Keratinocyte (primary cell): ENCODE data around the gene SUSD4. TPM values are rescaled to one million over a fixed set of nuclear protein-coding genes. Genes with fewer than 3 reads are reported as not detected.

ENCODE experiments used
- DNase-seq: peaks from one replicate; pipeline ENCODE4 v3.0.0-alpha.2; 2011; ENCODE audit warnings: low read depth, missing footprints, low spot score
- FAIRE-seq: peaks from 2 replicates; lab custom pipeline; 2011; peaks lifted over from hg19 to GRCh38; lab: Jason Lieb, UNC
- H2AFZ ChIP-seq: 2 replicates; pipeline ENCODE4 v1.6.0; 2012; ENCODE audit warnings: low read length, control low read depth, inconsistent platforms; ENCODE audit not compliant: control insufficient read depth
- H3K27ac ChIP-seq: 2 replicates; pipeline ENCODE4 v1.5.1; 2011; ENCODE audit warnings: low read length; ENCODE audit not compliant: control insufficient read depth, insufficient read depth
- H3K27me3 ChIP-seq: 3 replicates; pipeline ENCODE4 v1.6.0; 2011; ENCODE audit warnings: low read length; ENCODE audit not compliant: control insufficient read depth, insufficient read depth; ENCODE audit errors: extremely low read depth
- H3K36me3 ChIP-seq, 2 experiments: 2 replicates in 1 of 2; 3 replicates in 1 of 2; pipeline ENCODE4 v1.5.1; 2011; ENCODE audit warnings: low read length in 2 of 2, mild to moderate bottlenecking in 1 of 2; ENCODE audit not compliant: control insufficient read depth in 2 of 2, insufficient read depth in 2 of 2; ENCODE audit errors: extremely low read depth in 1 of 2
- H3K4me1 ChIP-seq: 3 replicates; pipeline ENCODE4 v1.5.1; 2011; ENCODE audit warnings: low read length; ENCODE audit not compliant: control insufficient read depth, insufficient read depth; ENCODE audit errors: extremely low read depth
- H3K4me2 ChIP-seq: 3 replicates; pipeline ENCODE4 v1.6.0; 2011; ENCODE audit warnings: low read depth, low read length; ENCODE audit not compliant: control insufficient read depth, insufficient read depth; ENCODE audit errors: extremely low read depth
- H3K4me3 ChIP-seq, 3 experiments: fragments of 200-600 bp in 1 of 3; sonication (generic) in 1 of 3; 2 replicates in 2 of 3; 3 replicates in 1 of 3; pipeline ENCODE4 v1.5.1; 2011 to 2016; ENCODE audit warnings: low read length in 3 of 3, mild to moderate bottlenecking in 3 of 3, control low read depth in 2 of 3, inconsistent platforms in 1 of 3, low read depth in 1 of 3, mixed read lengths in 1 of 3, mixed run types in 1 of 3, moderate library complexity in 1 of 3; ENCODE audit not compliant: control insufficient read depth in 2 of 3, insufficient read depth in 2 of 3; ENCODE audit errors: extremely low read depth in 1 of 3
- H3K79me2 ChIP-seq: 2 replicates; pipeline ENCODE4 v1.6.0; 2012; ENCODE audit warnings: low read length; ENCODE audit not compliant: control insufficient read depth, insufficient read depth
- H3K9ac ChIP-seq: 3 replicates; pipeline ENCODE4 v1.6.0; 2011; ENCODE audit warnings: low read length; ENCODE audit not compliant: control insufficient read depth, insufficient read depth; ENCODE audit errors: extremely low read depth
- H3K9me1 ChIP-seq: 3 replicates; pipeline ENCODE4 v1.6.0; 2011; ENCODE audit warnings: low read length; ENCODE audit not compliant: control insufficient read depth, insufficient read depth; ENCODE audit errors: extremely low read depth
- H3K9me3 ChIP-seq: 2 replicates; pipeline ENCODE4 v1.5.1; 2012; ENCODE audit warnings: low read depth, low read length; ENCODE audit not compliant: control insufficient read depth
- H4K20me1 ChIP-seq: 3 replicates; pipeline ENCODE4 v1.6.0; 2011; ENCODE audit warnings: low read length; ENCODE audit not compliant: control insufficient read depth, insufficient read depth; ENCODE audit errors: extremely low read depth
- CTCF ChIP-seq, 3 experiments: IDR thresholded peaks in 1 of 3; conservative IDR thresholded peaks in 1 of 3; optimal IDR thresholded peaks in 1 of 3; 2 replicates in 2 of 3; 3 replicates in 1 of 3; pipeline versions ENCODE3 to v1.5.1; 2011; ENCODE audit warnings: low read length in 3 of 3, mild to moderate bottlenecking in 3 of 3, moderate library complexity in 2 of 3, control low read depth in 1 of 3, inconsistent platforms in 1 of 3; ENCODE audit not compliant: insufficient read depth in 2 of 3; ENCODE audit errors: extremely low read depth in 1 of 3
- EZH2 ChIP-seq: IDR thresholded peaks from one replicate; pipeline ENCODE4 v1.6.1; 2012; ENCODE audit warnings: inconsistent platforms, mild to moderate bottlenecking, low read length, moderate library complexity
- dilution Hi-C: fragments of 300-500 bp; cut with MboI; formaldehyde crosslinking; loops from one replicate; pipeline ENCODE4 v1.7.0; 2020; ENCODE audit warnings: low sequenced_read_pairs; ENCODE audit not compliant: extremely low pct_ligation_motif_present
- polyA plus RNA-seq, 5 experiments: library from polyadenylated mRNA; depleted of rRNA in 3 of 5; stranded (reverse) in 3 of 5; stranded (forward) in 1 of 5; unstranded in 1 of 5; fragments of >200 nt; gene quantifications; 1 replicate in 1 of 5; 2 replicates in 3 of 5; 3 replicates in 1 of 5; pipeline versions ENCODE4 v1.2.1 to v1.2.3, GENCODE V29; 2011 to 2012; ENCODE audit warnings: missing spikeins in 2 of 5, low read depth in 1 of 5, low replicate concordance in 1 of 5

Gene SUSD4
- polyA plus RNA-seq, 1 donor (not counting 4 experiments of a cell fraction or from before 2014, with no cell fraction given) = 1.6 TPM

- Histone ChIP-seq H3K36me3 (no peaks in the 10 kb centered on the region), H3K27ac (no peak overlapping the region), H3K4me3 (no peak overlapping the region), H3K9ac (no peak overlapping the region), H3K9me1 (no peaks in the 10 kb centered on the region), H3K9me3 (no peaks in the 10 kb centered on the region), H3K4me1 (no peaks in the 10 kb centered on the region), H3K27me3 (no peaks in the 10 kb centered on the region), H3K4me2 (no peak overlapping the region), H2AFZ (no peak overlapping the region), H4K20me1 (no peaks in the 10 kb centered on the region), H3K79me2 (no peaks in the 10 kb centered on the region)
- DNase-seq (no peak), FAIRE-seq (no peak)
- dilution Hi-C loops = no loop called here
- no peak for TF ChIP-seq EZH2
- TF ChIP-seq CTCF (optimal IDR thresholded peaks at IDR 0.05 in 1 of 3, IDR thresholded peaks at IDR 0.05 in 1 of 3, conservative IDR thresholded peaks at IDR 0.05 in 1 of 3; ENCODE audit: extremely low read depth in 1 of 3, insufficient read depth in 2 of 3, low read length in 3 of 3) = no peak
Measured at GRCh38 chr1:223264983-223265908, 98.7 kb downstream of the SUSD4 start.

DNA sequence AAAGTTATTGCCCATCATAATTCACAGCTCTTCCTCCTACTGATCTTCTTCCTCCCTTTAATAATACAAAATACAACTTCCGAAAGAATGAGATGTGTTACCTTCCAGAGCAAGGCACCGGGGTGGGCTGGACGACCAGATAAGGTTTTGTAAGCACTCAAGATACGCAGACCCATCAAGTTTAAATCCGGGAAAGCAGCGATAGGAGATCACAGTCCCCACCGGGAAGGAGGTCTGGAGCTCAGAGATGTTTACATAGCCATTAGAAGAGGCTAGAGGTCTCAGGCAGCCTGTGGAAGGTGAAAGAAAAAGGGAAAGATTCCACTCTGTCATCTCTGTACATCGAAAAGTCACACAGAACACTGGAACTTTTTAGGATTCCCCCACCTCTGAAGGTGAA, 99.4 kb downstream of the SUSD4 start:
- no peaks in the 10 kb centered on the region for H4K20me1 ChIP-seq
- H3K27me3 ChIP-seq = no peaks in the 10 kb centered on the region
- H2AFZ ChIP-seq = no peak overlapping the region
- no peaks in the 10 kb centered on the region for H3K4me1 ChIP-seq
- no peak for FAIRE-seq
- no peaks in the 10 kb centered on the region for H3K9me1 ChIP-seq
- no peaks in the 10 kb centered on the region for H3K79me2 ChIP-seq
- no peaks in the 10 kb centered on the region for H3K36me3 ChIP-seq
- no peak overlapping the region for H3K4me3 ChIP-seq
- dilution Hi-C loops = no loop called here
- no peak overlapping the region for H3K9ac ChIP-seq
- no peak overlapping the region for H3K4me2 ChIP-seq
- H3K9me3 ChIP-seq = no peaks in the 10 kb centered on the region
- no peak for DNase-seq
- no peak for TF ChIP-seq CTCF (optimal IDR thresholded peaks at IDR 0.05 in 1 of 3, IDR thresholded peaks at IDR 0.05 in 1 of 3, conservative IDR thresholded peaks at IDR 0.05 in 1 of 3; ENCODE audit: extremely low read depth in 1 of 3, insufficient read depth in 2 of 3, low read length in 3 of 3)
- no peak for TF ChIP-seq EZH2
- no peak overlapping the region for H3K27ac ChIP-seq
